Measurements from ENCODE around the gene TMEM63A. TPM values are rescaled to one million over a fixed set of nuclear protein-coding genes. Genes with fewer than 3 reads are reported as not detected.

TMEM63A gene
- total RNA-seq, 1 experiment from 2014 or later: 93.9 TPM

GRCh38 chr1:225870911-225871310, 11.3 kb downstream of the TMEM63A start:
- H3K4me3 Mint-ChIP-seq (ENCODE audit: unreplicated experiment): no peak overlapping the region
- no peaks in the 10 kb centered on the region for H3K27me3 ChIP-seq (replicated peaks; ENCODE audit: control insufficient read depth, insufficient read depth, low read length)
- ChIA-PET POLR2A (interaction anchor here (1.6 kb wide), 1 partner anchor 12 kb away, joined by 4 read pairs; the partner anchor contains the start of gene TMEM63A), CTCF (interaction anchor here (0.6 kb wide), 1 partner anchor 13 kb away, joined by 4 read pairs; no protein-coding TSS in a partner anchor)
- intact Hi-C loops (cut with micrococcal nuclease; ENCODE audit: unreplicated experiment): no loop called here
- DNase-seq: no peak
- H3K9me3 Mint-ChIP-seq (ENCODE audit: unreplicated experiment): no peaks in the 10 kb centered on the region
- H3K36me3 Mint-ChIP-seq (ENCODE audit: insufficient read depth, unreplicated experiment): peaks cover 79% of the 10 kb centered on the region
- H3K4me3 ChIP-seq (ENCODE audit: low read depth, low read length): no peak overlapping the region
- no peaks in the 10 kb centered on the region for H3K9me3 ChIP-seq
- H3K4me1 Mint-ChIP-seq (ENCODE audit: low read depth, unreplicated experiment): peaks cover 9% of the 10 kb centered on the region
- no peaks in the 10 kb centered on the region for H3K27me3 Mint-ChIP-seq (ENCODE audit: insufficient read depth, unreplicated experiment)
- no peak overlapping the region for H3K27ac Mint-ChIP-seq (ENCODE audit: unreplicated experiment)
- BruUV-seq (replicated peaks): no TSS peak
- peaks cover 9% of the 10 kb centered on the region for H3K36me3 ChIP-seq (ENCODE audit: control insufficient read depth, insufficient read depth, low read length)
- TF ChIP-seq CTCF (IDR thresholded peaks at IDR 0.05; ENCODE audit: insufficient read depth in 1 of 2, low read depth in 1 of 2, low read length in 1 of 2, severe bottlenecking in 1 of 2, unreplicated experiment in 1 of 2): no peak
- H3K4me1 ChIP-seq: peaks cover 12% of the 10 kb centered on the region

- Histone ChIP-seq H3K9me3 (no peaks in the 10 kb centered on the region), H3K4me3 (ENCODE audit: low read depth, low read length) (no peak overlapping the region), H3K4me1 (peaks cover 3% of the 10 kb centered on the region; the same call in 1 of the 2 replicates), H3K27me3 (replicated peaks; ENCODE audit: control insufficient read depth, insufficient read depth, low read length) (no peaks in the 10 kb centered on the region), H3K36me3 (ENCODE audit: control insufficient read depth, insufficient read depth, low read length) (peaks cover 4% of the 10 kb centered on the region)
- DNase-seq: no peak
- peaks cover 77% of the 10 kb centered on the region for H3K36me3 Mint-ChIP-seq (ENCODE audit: insufficient read depth, unreplicated experiment)
- no peaks in the 10 kb centered on the region for H3K9me3 Mint-ChIP-seq (ENCODE audit: unreplicated experiment)
- no TSS peak for BruUV-seq (replicated peaks)
- H3K27me3 Mint-ChIP-seq (ENCODE audit: insufficient read depth, unreplicated experiment): no peaks in the 10 kb centered on the region
- H3K27ac Mint-ChIP-seq (ENCODE audit: unreplicated experiment): no peak overlapping the region
- TF ChIP-seq CTCF (IDR thresholded peaks at IDR 0.05; ENCODE audit: insufficient read depth in 1 of 2, low read depth in 1 of 2, low read length in 1 of 2, severe bottlenecking in 1 of 2, unreplicated experiment in 1 of 2): no peak
- CTCF ChIA-PET: no interaction called here
- H3K4me1 Mint-ChIP-seq (ENCODE audit: low read depth, unreplicated experiment): peaks cover 7% of the 10 kb centered on the region
- intact Hi-C loops (cut with micrococcal nuclease; ENCODE audit: unreplicated experiment): no loop called here
- POLR2A ChIA-PET: no interaction called here
- no peak overlapping the region for H3K4me3 Mint-ChIP-seq (ENCODE audit: unreplicated experiment)
Observed at GRCh38 chr1:225868631-225869330, 13.4 kb downstream of the TMEM63A start.

- Mint-ChIP-seq H3K4me3 (ENCODE audit: unreplicated experiment) (no peak overlapping the region), H3K4me1 (ENCODE audit: low read depth, unreplicated experiment) (peaks cover 7% of the 10 kb centered on the region), H3K9me3 (ENCODE audit: unreplicated experiment) (no peaks in the 10 kb centered on the region), H3K27ac (ENCODE audit: unreplicated experiment) (no peak overlapping the region), H3K27me3 (ENCODE audit: insufficient read depth, unreplicated experiment) (no peaks in the 10 kb centered on the region), H3K36me3 (ENCODE audit: insufficient read depth, unreplicated experiment) (peaks cover 76% of the 10 kb centered on the region)
- CTCF ChIA-PET: interaction anchor here (0.7 kb wide), 1 partner anchor 21 kb away, joined by 3 read pairs; no protein-coding TSS in a partner anchor
- TF ChIP-seq CTCF (IDR thresholded peaks at IDR 0.05; ENCODE audit: insufficient read depth in 1 of 2, low read depth in 1 of 2, low read length in 1 of 2, severe bottlenecking in 1 of 2, unreplicated experiment in 1 of 2): no peak
- intact Hi-C loops (cut with micrococcal nuclease; ENCODE audit: unreplicated experiment): no loop called here
- POLR2A ChIA-PET: no interaction called here
- BruUV-seq (replicated peaks): no TSS peak
- Histone ChIP-seq H3K36me3 (ENCODE audit: control insufficient read depth, insufficient read depth, low read length) (peaks cover 9% of the 10 kb centered on the region), H3K4me1 (peaks cover 3% of the 10 kb centered on the region; the same call in 1 of the 2 replicates), H3K27me3 (replicated peaks; ENCODE audit: control insufficient read depth, insufficient read depth, low read length) (no peaks in the 10 kb centered on the region), H3K9me3 (no peaks in the 10 kb centered on the region), H3K4me3 (ENCODE audit: low read depth, low read length) (no peak overlapping the region)
- DNase-seq: no peak
Observed at GRCh38 chr1:225866981-225867380, 15.2 kb downstream of the TMEM63A start.
